ENCODE data around the gene GATM. TPM values are rescaled to one million over a fixed set of nuclear protein-coding genes. Genes with fewer than 3 reads are reported as not detected.
A peak's percentile ranks its signal among the peaks of the same experiment; 100 is the strongest.

The GATM gene
- total RNA-seq, 4 donors from 2014 or later: 11.1 to 20.7 (median 16.7) TPM

- Histone ChIP-seq H3K27ac (no peak overlapping the region), H3K27me3 (peaks cover 0 to 4% (median 0%) of the 10 kb centered on the region in 4 donors), H3K9me3 (no peaks in the 10 kb centered on the region), H3K36me3 (no peaks in the 10 kb centered on the region), H3K4me3 (no peak overlapping the region), H3K4me1 (peaks cover 4 to 24% (median 11%) of the 10 kb centered on the region in 3 donors)
- WGBS, 2 donors: 81 to 83% methylated on average over 1 of the region's 1 CpG
- TF ChIP-seq POLR2A (IDR thresholded peaks at IDR 0.05): no peak
- no peak for TF ChIP-seq CTCF (IDR thresholded peaks at IDR 0.05)
- intact Hi-C loops (cut with DNase I): no loop called here
- DNase-seq: no peak
These were observed 7.2 kb upstream of the GATM start for GRCh38 chr15:45385590-45385989.

GRCh38 chr15:45384700-45385099, 6.4 kb upstream of the GATM start:
- Histone ChIP-seq H3K4me1 (peaks cover 4 to 24% (median 11%) of the 10 kb centered on the region in 3 donors), H3K9me3 (no peaks in the 10 kb centered on the region), H3K4me3 (no peak overlapping the region), H3K36me3 (no peaks in the 10 kb centered on the region), H3K27me3 (peaks cover 0 to under 1% (median 0%) of the 10 kb centered on the region in 4 donors), H3K27ac (no peak overlapping the region)
- no peak for DNase-seq
- 92 to 93% methylated on average over 2 of the region's 2 CpGs for WGBS, 2 donors
- TF ChIP-seq POLR2A (IDR thresholded peaks at IDR 0.05) (no peak), CTCF (IDR thresholded peaks at IDR 0.05) (no peak)
- intact Hi-C loops (cut with DNase I): no loop called here

GRCh38 chr15:45378913-45379262, 544 bp upstream of the GATM start:
- peaks cover 0 to 12% (median 0%) of the 10 kb centered on the region in 3 donors for H3K36me3 ChIP-seq
- intact Hi-C loops (cut with DNase I): no loop called here
- peak overlapping the region; percentile 59 to 85 (median 66) for H3K4me3 ChIP-seq
- no peak for DNase-seq
- no peaks in the 10 kb centered on the region for H3K9me3 ChIP-seq
- peaks cover 0 to 23% (median 0%) of the 10 kb centered on the region in 4 donors for H3K27me3 ChIP-seq
- H3K4me1 ChIP-seq: peaks cover 0 to 31% (median 8%) of the 10 kb centered on the region in 3 donors
- 56 to 58% methylated on average over 11 of the region's 11 CpGs for WGBS, 2 donors
- TF ChIP-seq POLR2A (IDR thresholded peaks at IDR 0.05) (no peak), CTCF (IDR thresholded peaks at IDR 0.05) (no peak)
- H3K27ac ChIP-seq: peak overlapping the region; percentile 38 to 87 (median 74)

GRCh38 chr15:45377609-45378148, 665 bp downstream of the GATM start:
- intact Hi-C loops (cut with DNase I): no loop called here
- peaks cover 0 to 31% (median 8%) of the 10 kb centered on the region in 3 donors for H3K4me1 ChIP-seq

More at GRCh38 chr15:45377609-45378148, 665 bp downstream of the GATM start:
- WGBS, 2 donors: 1 to 2% methylated on average over 16 to 17 of the region's 32 CpGs
- Histone ChIP-seq H3K27ac (peak overlapping the region; percentile 66 to 87 (median 77)), H3K36me3 (peaks cover 0 to 12% (median 0%) of the 10 kb centered on the region in 3 donors), H3K9me3 (no peaks in the 10 kb centered on the region), H3K4me3 (peak overlapping the region; percentile 59 to 85 (median 66)), H3K27me3 (peaks cover 0 to 23% (median 0%) of the 10 kb centered on the region in 4 donors)
- TF ChIP-seq POLR2A (IDR thresholded peaks at IDR 0.05) (no peak), CTCF (IDR thresholded peaks at IDR 0.05) (no peak)
- DNase-seq: no peak

All from esophagus squamous epithelium (tissue), 5 donors.